Iris pigment epithelial cell (primary cell): ENCODE data around the gene APAF1.

Experiments used
- DNase-seq: peaks from one replicate; pipeline ENCODE4 v3.0.0-alpha.2; 2011; ENCODE audit warnings: low read depth

Gene APAF1

GRCh38 chr12:98671459-98671858 is 26.4 kb downstream of the APAF1 start:
- no peak for DNase-seq

GRCh38 chr12:98674841-98675240 is 29.8 kb downstream of the APAF1 start:
- DNase-seq = no peak

GRCh38 chr12:98678236-98678945 is 33.3 kb downstream of the APAF1 start:
- no peak for DNase-seq

- DNase-seq = no peak
These were observed 34.0 kb downstream of the APAF1 start for GRCh38 chr12:98678946-98679610.

DNA sequence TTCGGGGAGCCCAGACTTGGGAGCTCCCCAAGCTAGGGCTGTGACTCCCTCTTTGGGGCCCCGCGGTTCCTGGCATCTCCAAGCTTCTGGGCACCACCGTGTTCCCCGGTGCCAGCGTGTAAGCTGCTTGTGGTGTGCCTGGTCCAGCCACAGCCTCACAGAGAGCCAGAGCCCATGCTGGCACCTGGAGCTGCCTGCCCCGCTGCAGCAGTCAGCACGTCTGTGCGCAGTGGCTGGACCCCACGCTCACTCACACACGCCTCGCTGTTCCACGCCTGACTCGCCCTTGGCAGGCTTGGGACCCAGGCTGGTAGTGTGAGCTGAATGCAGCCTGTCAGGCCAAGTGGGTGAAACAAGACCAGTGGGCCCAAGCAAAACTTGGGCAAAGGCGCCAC is 34.5 kb downstream of the APAF1 start:
- DNase-seq = no peak

- DNase-seq = no peak
These were observed 39.1 kb downstream of the APAF1 start for GRCh38 chr12:98684199-98684598.

DNA sequence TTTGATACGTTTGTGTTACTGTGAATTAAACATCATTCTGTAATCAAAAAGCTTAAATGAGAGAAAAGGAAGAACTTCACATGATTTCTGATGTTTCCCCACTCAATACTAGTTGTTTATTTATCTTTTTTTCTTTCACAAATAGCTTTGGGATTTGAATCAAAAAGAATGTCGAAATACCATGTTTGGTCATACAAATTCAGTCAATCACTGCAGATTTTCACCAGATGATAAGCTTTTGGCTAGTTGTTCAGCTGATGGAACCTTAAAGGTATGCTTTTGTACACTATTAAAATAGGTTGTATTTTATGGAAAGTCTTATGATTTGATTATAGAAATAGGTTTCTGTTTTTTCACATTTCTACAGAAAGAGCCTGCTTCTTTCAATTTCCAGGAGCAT is 41.5 kb downstream of the APAF1 start:
- DNase-seq = peak; percentile 25

- no peak for DNase-seq
These were observed 46.3 kb downstream of the APAF1 start for GRCh38 chr12:98691351-98691750.

DNA sequence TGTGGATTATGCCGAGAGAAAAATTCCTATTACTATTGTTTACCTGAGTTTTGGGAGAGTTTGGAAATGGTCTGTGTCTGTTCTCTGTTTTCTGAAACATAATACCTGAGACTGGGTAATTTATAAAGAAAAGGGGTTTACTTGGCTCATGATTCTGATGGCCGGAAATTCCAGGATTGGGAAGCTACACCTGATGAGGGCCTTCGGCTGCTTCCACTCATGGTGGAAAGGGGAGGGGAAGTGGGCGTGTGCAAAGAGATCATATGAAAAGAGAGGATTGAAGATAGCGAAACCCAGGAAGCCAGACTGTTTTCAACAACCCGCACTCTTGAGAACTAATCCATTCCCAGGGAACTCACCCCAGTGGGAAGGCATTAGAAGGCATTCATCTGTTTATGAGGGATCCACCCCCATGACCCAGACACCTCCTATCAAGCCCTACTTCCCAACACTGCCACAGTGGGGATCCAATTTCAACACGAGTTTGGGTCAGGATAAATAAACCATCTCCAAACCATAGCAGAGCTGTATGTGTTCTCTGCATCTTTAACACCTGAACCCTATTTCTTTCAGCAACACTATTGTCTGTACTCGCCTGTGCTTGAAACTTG is 51.1 kb downstream of the APAF1 start:
- DNase-seq = peak; percentile 40

- no peak for DNase-seq
These were observed 52.1 kb downstream of the APAF1 start for GRCh38 chr12:98697209-98697608.

GRCh38 chr12:98698603-98699463 is 53.7 kb downstream of the APAF1 start:
- DNase-seq = peak; percentile 72

- peak; percentile 35 for DNase-seq
These were observed 54.5 kb downstream of the APAF1 start for GRCh38 chr12:98699586-98699985.

DNA sequence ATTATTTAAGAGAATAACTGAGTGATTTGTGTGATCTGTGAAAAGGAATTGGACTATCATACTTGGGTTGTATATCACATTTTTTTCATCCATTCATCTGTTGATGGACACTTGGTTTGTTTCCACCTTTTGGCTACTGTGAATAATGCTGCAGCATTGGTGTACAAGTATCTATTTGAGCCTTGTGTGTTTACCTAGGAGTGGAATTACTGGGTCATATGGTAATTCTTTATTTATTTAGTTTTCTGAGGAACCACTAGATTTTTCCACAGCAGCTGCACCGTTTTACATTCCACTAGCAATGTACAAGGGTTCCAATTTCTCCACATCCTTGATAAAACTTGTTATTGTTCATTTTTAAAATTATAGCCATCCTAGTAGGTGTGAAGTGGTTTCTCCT is 56.1 kb downstream of the APAF1 start:
- DNase-seq = peak; percentile 63

GRCh38 chr12:98709022-98709421 is 63.9 kb downstream of the APAF1 start:
- DNase-seq = no peak

- DNase-seq = no peak
These were observed 69.3 kb downstream of the APAF1 start for GRCh38 chr12:98714426-98714825.

- no peak for DNase-seq
These were observed 74.7 kb downstream of the APAF1 start for GRCh38 chr12:98719515-98720504.

GRCh38 chr12:98721204-98721702 is 76.2 kb downstream of the APAF1 start:
- DNase-seq = no peak

DNA sequence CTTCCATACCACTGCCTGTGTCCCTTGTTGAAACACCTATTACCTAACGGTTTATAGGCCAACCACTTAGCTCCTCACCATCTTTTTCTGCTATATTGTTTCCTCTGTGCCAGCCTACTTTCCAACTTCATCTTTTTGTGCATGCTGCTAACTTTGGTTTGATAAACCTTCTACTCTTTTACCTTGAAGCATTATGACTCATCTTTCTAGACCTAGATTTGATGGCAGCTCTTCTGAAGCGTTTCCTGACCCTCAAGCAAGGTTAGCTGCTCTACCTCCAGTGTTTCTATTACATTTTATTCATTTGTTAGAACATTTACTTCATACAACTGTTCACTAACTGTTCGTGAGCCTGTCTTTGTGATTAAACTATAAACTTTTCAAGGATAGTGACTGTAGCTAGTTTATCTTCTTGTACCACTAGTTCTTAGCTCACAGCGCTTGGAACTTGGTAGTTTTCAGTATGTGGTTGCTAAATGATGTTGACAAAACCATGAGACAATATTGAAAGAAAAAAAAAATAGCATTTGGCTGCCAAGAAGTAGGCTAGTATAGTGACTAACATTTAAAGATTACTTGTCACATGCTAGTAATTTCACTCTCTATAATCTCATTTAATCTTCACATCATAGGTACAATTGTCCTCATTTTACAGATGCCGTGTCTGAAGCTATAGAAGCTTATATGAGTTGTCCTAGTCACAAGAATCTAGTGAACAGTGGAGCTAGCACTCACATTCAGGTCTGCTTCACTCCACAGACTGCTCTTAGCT is 79.5 kb downstream of the APAF1 start:
- DNase-seq = no peak

GRCh38 chr12:98725476-98726247 is 80.6 kb downstream of the APAF1 start:
- DNase-seq = peak; percentile 78
